K562 (cell line): Measurements from ENCODE around the gene CFAP70. TPM values are rescaled to one million over a fixed set of nuclear protein-coding genes. Genes with fewer than 3 reads are reported as not detected.
A peak's percentile ranks its signal among the peaks of the same experiment; 100 is the strongest.

ENCODE experiments used
- C11orf30 ChIP-seq: fragments of 450-650 bp; IDR thresholded peaks from 2 replicates; pipeline ENCODE4 v1.6.1; 2016; ENCODE audit warnings: low read depth, mild to moderate bottlenecking
- CREB1 ChIP-seq, 2 experiments: sonication (generic) in 1 of 2; formaldehyde crosslinking in 1 of 2; IDR thresholded peaks; 2 replicates each; pipeline versions ENCODE4 v1.6.1 to v1.8.0; 2012 to 2022; ENCODE audit warnings: inconsistent platforms in 1 of 2, mild to moderate bottlenecking in 1 of 2, missing genetic modification reagents in 1 of 2, moderate library complexity in 1 of 2
- E2F4 ChIP-seq: sonication (generic); formaldehyde crosslinking; IDR thresholded peaks from 2 replicates; pipeline ENCODE4 v1.8.0; 2022; ENCODE audit warnings: mild to moderate bottlenecking, low read depth, missing genetic modification reagents
- E2F8 ChIP-seq: fragments of 450-650 bp; IDR thresholded peaks from 2 replicates; pipeline ENCODE4 v1.7.1; 2018; ENCODE audit warnings: mild to moderate bottlenecking, low read depth; ENCODE audit not compliant: partially characterized antibody
- ERF ChIP-seq: fragments of 450-650 bp; formaldehyde crosslinking; IDR thresholded peaks from 2 replicates; pipeline ENCODE4 v1.4.0; 2020; ENCODE audit warnings: mild to moderate bottlenecking, mixed read lengths
- FOXJ2 ChIP-seq: fragments of 200-800 bp; sonication (Bioruptor generic); IDR thresholded peaks from 2 replicates; pipeline ENCODE4 v1.6.1; 2016; ENCODE audit warnings: missing genetic modification characterization, missing compliant biosample characterization
- MLX ChIP-seq, 2 experiments: fragments of 450-650 bp in 1 of 2; sonication (generic) in 1 of 2; formaldehyde crosslinking; conservative IDR thresholded peaks; 2 replicates each; pipeline versions ENCODE4 v1.4.0 to v1.8.1; 2020 to 2022; ENCODE audit warnings: mild to moderate bottlenecking in 1 of 2, missing genetic modification reagents in 1 of 2
- NFIC ChIP-seq: fragments of 450-650 bp; IDR thresholded peaks from 2 replicates; pipeline ENCODE4 v1.6.1; 2017; ENCODE audit warnings: mild to moderate bottlenecking, inconsistent platforms
- NONO ChIP-seq, 2 experiments: fragments of 200-400 bp in 1 of 2; fragments of 450-650 bp in 1 of 2; formaldehyde crosslinking in 1 of 2; IDR thresholded peaks; 2 replicates each; pipeline ENCODE4 v1.6.1; 2017; ENCODE audit warnings: low read depth in 2 of 2, mild to moderate bottlenecking in 2 of 2, moderate library complexity in 2 of 2, low read length in 1 of 2
- NR1H2 ChIP-seq: sonication (generic); formaldehyde crosslinking; IDR thresholded peaks from 2 replicates; pipeline ENCODE4 v1.4.0; 2020; ENCODE audit warnings: mild to moderate bottlenecking, missing genetic modification reagents
- NR2F6 ChIP-seq: fragments of 450-650 bp; formaldehyde crosslinking; IDR thresholded peaks from 2 replicates; pipeline ENCODE4 v1.4.0; 2020; ENCODE audit warnings: mild to moderate bottlenecking
- RAD51 ChIP-seq: fragments of 450-650 bp; IDR thresholded peaks from 2 replicates; pipeline ENCODE4 v1.7.1; 2016; ENCODE audit warnings: low read depth, mild to moderate bottlenecking, borderline replicate concordance
- RFX5 ChIP-seq: IDR thresholded peaks from 2 replicates; pipeline ENCODE4 v1.6.1; 2011; ENCODE audit warnings: low read depth, mild to moderate bottlenecking, improper control_type of control experiment, low read length
- TCF7L2 ChIP-seq: fragments of 150-350 bp; IDR thresholded peaks from 2 replicates; pipeline ENCODE4 v1.6.1; 2016; ENCODE audit warnings: low read depth, mild to moderate bottlenecking, low read length, moderate library complexity
- TFE3 ChIP-seq: fragments of 450-650 bp; formaldehyde crosslinking; IDR thresholded peaks from 2 replicates; pipeline ENCODE4 v1.4.0; 2020; ENCODE audit warnings: mild to moderate bottlenecking, mixed read lengths
- ZNF134 ChIP-seq: fragments of 250-450 bp; sonication (Bioruptor Pico); conservative IDR thresholded peaks from 2 replicates; pipeline ENCODE4 v1.4.0; 2020
- ZNF23 ChIP-seq: fragments of 250-450 bp; sonication (Bioruptor Pico); IDR thresholded peaks from 2 replicates; pipeline ENCODE4 v1.4.0; 2020; ENCODE audit warnings: mild to moderate bottlenecking
- ZNF239 ChIP-seq: fragments of 250-450 bp; sonication (Bioruptor Pico); IDR thresholded peaks from 2 replicates; pipeline ENCODE4 v1.4.0; 2020; ENCODE audit warnings: mild to moderate bottlenecking
- ZNF280B ChIP-seq: fragments of 250-450 bp; sonication (Bioruptor Pico); IDR thresholded peaks from 2 replicates; pipeline ENCODE4 v1.5.1; 2021; ENCODE audit warnings: mild to moderate bottlenecking
- ZNF324 ChIP-seq: fragments of 250-450 bp; sonication (Bioruptor Pico); IDR thresholded peaks from 2 replicates; pipeline ENCODE4 v1.4.0; 2020; ENCODE audit warnings: mild to moderate bottlenecking
- polyA plus RNA-seq, 8 experiments: library from polyadenylated mRNA; depleted of rRNA in 4 of 8; stranded (reverse) in 5 of 8; unstranded in 3 of 8; fragments of >200 nt; fragmentation: Nextera tagmentation in 2 of 8; fragmentation: Illumina TruSeq in 1 of 8; extraction: Ambion mirVana in 2 of 8; extraction: Trizol in 1 of 8; gene quantifications; 2 replicates each; pipeline versions ENCODE4 v1.2.1 to v1.2.3, GENCODE V29; 2011 to 2014; ENCODE audit warnings: inconsistent platforms in 1 of 8, missing spikeins in 1 of 8
- total RNA-seq, 7 experiments: library from RNA; depleted of rRNA in 6 of 7; stranded (reverse); fragments of >200 nt in 6 of 7; fragmentation: Illumina TruSeq in 2 of 7; extraction: Trizol in 2 of 7; gene quantifications; 2 replicates each; pipeline versions ENCODE4 v1.2.1 to v1.2.3, GENCODE V29; 2011 to 2021; ENCODE audit warnings: low replicate concordance in 1 of 7

Gene CFAP70
- total and polyA plus RNA-seq, 9 of the 15 experiments (the other 6 are each of a cell fraction or from before 2014, with no cell fraction given) = 0.27 to 1.6 (median 0.86) TPM

GRCh38 chr10:73366381-73367298 lies 8.0 kb upstream of the CFAP70 start (continued):
- TF ChIP-seq E2F8 (no peak), ZNF324 (CRISPR knock-in tag) (0 out of 2 replicates have a peak, but pooled peaks have one; percentile 12), RFX5 (no peak), NFIC (no peak), CREB1 (IDR thresholded peaks at IDR 0.05) (peak; percentile 65), CREB1 (CRISPR knock-in tag; IDR thresholded peaks at IDR 0.05) (peak; percentile 52), NONO (IDR thresholded peaks at IDR 0.05; ENCODE audit: low read depth in 2 of 2, low read length in 1 of 2) (no peak), ZNF280B (no peak), E2F4 (no peak), TCF7L2 (no peak), ZNF23 (no peak), TFE3 (CRISPR knock-in tag) (no peak), ERF (CRISPR knock-in tag) (no peak), FOXJ2 (tag) (no peak), ZNF239 (no peak; the same call in 1 of the 2 replicates), NR1H2 (CRISPR knock-in tag) (no peak), RAD51 (no peak), MLX (CRISPR knock-in tag; conservative IDR thresholded peaks at IDR 0.05) (no peak), ZNF134 (CRISPR knock-in tag) (peak; percentile 47), C11orf30 (peak; percentile 67), NR2F6 (CRISPR knock-in tag) (no peak)
